ENCODE results near the gene SCN1B.
A peak's percentile ranks its signal among the peaks of the same experiment; 100 is the strongest.
"Not testable (repeated sequence)": the region's sequence is repeated elsewhere in the genome, so short reads cannot be mapped to it uniquely, and the experiment has no call there.

The SCN1B gene

DNA sequence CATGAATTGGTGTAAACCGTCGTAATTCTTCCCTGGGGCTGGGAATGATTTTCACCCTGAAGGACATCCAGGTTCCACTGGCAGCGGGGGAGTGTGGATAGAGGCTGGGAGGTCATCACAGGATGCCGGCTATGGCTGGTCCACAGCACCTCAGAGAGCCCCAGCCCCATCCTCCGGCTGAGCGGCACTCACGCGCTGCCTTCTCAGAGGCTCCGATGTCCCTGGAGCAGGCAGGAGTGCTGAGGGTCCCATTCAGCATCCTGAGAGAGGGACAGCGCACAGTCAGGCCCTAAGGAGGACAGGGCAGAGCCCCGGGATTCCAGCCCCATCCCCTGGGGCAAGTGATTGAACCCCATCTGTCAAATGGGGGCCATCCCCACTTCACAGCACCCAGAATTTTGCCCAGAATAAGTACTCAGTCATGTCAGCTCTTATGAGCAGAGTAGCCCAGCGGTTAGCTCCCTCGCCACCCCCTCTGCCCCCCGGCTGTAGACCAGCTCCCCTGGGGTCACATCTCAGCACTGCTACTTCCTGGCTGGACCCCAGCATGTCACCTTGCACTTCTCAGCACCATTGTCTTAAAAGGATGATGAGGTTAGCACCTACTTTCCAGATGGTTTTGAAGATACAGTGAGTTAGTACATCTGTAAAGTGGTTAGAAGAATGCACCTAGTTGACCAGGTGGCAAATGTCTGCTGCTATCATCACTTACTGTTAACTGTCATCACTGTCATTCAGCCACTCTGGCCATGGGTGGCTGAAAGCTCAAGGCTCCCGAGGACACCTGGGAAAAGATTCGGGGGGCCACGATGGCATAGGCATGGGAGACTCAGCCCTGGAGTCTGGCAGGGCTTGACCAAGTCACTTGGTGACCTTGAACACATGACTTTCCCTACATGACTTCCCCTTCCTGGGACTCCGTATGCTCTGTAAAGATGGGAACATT is 18.3 kb upstream of the SCN1B start:
- Histone ChIP-seq H3K79me2 (ENCODE audit: insufficient read depth, low read length) (no peaks in the 10 kb centered on the region), H3K36me3 (ENCODE audit: low read length) (no peaks in the 10 kb centered on the region), H2AFZ (ENCODE audit: low read depth, low read length, severe bottlenecking) (no peak overlapping the region), H3K9ac (ENCODE audit: low read length) (no peak overlapping the region), H3K9me3 (ENCODE audit: insufficient read depth, low read length) (no peaks in the 10 kb centered on the region), H4K20me1 (ENCODE audit: low read depth, low read length) (no peaks in the 10 kb centered on the region), H3K27me3 (ENCODE audit: low read length) (no peaks in the 10 kb centered on the region), H3K4me2 (ENCODE audit: low read depth, low read length, poor library complexity, severe bottlenecking) (no peak overlapping the region), H3K9me2 (replicated peaks; ENCODE audit: insufficient read depth, low read length) (no peaks in the 10 kb centered on the region), H3F3A (ENCODE audit: insufficient read depth) (no peaks in the 10 kb centered on the region), H3K4me3 (ENCODE audit: insufficient read depth, low read length, poor library complexity, severe bottlenecking) (no peak overlapping the region), H3K27ac (ENCODE audit: low read depth, low read length) (no peak overlapping the region)
- TF ChIP-seq, protein P1, sequence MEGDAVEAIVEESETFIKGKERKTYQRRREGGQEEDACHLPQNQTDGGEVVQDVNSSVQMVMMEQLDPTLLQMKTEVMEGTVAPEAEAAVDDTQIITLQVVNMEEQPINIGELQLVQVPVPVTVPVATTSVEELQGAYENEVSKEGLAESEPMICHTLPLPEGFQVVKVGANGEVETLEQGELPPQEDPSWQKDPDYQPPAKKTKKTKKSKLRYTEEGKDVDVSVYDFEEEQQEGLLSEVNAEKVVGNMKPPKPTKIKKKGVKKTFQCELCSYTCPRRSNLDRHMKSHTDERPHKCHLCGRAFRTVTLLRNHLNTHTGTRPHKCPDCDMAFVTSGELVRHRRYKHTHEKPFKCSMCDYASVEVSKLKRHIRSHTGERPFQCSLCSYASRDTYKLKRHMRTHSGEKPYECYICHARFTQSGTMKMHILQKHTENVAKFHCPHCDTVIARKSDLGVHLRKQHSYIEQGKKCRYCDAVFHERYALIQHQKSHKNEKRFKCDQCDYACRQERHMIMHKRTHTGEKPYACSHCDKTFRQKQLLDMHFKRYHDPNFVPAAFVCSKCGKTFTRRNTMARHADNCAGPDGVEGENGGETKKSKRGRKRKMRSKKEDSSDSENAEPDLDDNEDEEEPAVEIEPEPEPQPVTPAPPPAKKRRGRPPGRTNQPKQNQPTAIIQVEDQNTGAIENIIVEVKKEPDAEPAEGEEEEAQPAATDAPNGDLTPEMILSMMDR (IDR thresholded peaks at IDR 0.05; ENCODE audit: insufficient read depth, low read length, poor library complexity, severe bottlenecking) = no peak
- TF ChIP-seq EZH2phosphoT487 (conservative IDR thresholded peaks at IDR 0.05; ENCODE audit: low read length) = no peak

GRCh38 chr19:35013041-35013819 is 17.0 kb upstream of the SCN1B start:
- Histone ChIP-seq H3K79me2 (ENCODE audit: insufficient read depth, low read length) (no peaks in the 10 kb centered on the region), H3K4me2 (ENCODE audit: low read depth, low read length, poor library complexity, severe bottlenecking) (no peak overlapping the region), H3K36me3 (ENCODE audit: low read length) (no peaks in the 10 kb centered on the region), H3K27ac (ENCODE audit: low read depth, low read length) (no peak overlapping the region), H4K20me1 (ENCODE audit: low read depth, low read length) (no peaks in the 10 kb centered on the region), H2AFZ (ENCODE audit: low read depth, low read length, severe bottlenecking) (no peak overlapping the region), H3K9ac (ENCODE audit: low read length) (no peak overlapping the region), H3F3A (ENCODE audit: insufficient read depth) (no peaks in the 10 kb centered on the region), H3K27me3 (ENCODE audit: low read length) (no peaks in the 10 kb centered on the region), H3K9me2 (replicated peaks; ENCODE audit: insufficient read depth, low read length) (no peaks in the 10 kb centered on the region), H3K4me3 (ENCODE audit: insufficient read depth, low read length, poor library complexity, severe bottlenecking) (no peak overlapping the region), H3K9me3 (ENCODE audit: insufficient read depth, low read length) (no peaks in the 10 kb centered on the region)
- TF ChIP-seq, protein P1 (IDR thresholded peaks at IDR 0.05; ENCODE audit: insufficient read depth, low read length, poor library complexity, severe bottlenecking) = peak; percentile 86
- no peak for TF ChIP-seq EZH2phosphoT487 (conservative IDR thresholded peaks at IDR 0.05; ENCODE audit: low read length)

DNA sequence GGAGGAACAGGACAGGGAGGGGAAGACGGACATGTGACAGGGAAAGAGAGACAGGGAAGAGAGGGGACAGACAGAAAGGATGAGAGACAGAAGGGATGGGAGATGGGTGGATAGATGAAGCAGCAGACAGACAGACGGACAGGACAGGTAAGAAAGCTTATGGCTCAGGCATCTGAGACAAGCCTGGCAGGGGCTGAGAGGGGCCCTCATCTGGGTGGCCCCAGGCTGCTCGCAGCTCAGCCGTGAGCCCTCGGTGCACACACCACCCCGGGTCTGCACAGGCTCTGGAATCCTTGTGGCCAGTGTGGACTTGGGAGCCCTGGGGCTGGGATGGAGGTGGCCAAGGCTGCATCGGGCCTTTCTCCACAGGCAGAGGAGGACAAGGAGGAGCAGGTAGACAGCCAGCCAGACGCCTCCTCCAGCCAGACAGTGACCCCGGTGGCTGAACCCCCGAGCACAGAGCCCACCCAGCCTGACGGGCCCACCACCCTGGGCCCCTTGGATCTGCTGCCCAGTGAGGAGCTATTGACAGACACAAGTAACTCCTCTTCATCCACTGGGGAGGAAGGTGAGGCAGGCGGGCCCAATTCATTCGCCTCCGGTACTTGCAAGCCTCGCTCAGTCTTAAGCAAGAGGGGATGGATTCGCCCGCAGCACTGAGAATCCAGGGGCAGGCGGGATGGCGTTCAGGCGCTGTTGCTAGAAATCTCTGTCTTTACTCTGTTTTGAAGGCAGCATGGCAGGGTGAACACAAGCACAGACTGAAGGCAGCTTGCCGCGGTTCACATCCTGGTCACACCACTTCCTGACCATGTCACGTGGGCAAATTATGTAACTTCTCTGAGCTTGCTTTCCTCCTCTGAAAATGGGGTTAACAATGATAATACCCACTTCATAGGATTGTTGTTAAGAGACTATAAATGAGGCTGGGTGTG is 16.2 kb upstream of the SCN1B start:
- Histone ChIP-seq H3K27me3 (ENCODE audit: low read length) (no peaks in the 10 kb centered on the region), H3K9me2 (replicated peaks; ENCODE audit: insufficient read depth, low read length) (no peaks in the 10 kb centered on the region), H2AFZ (ENCODE audit: low read depth, low read length, severe bottlenecking) (no peak overlapping the region), H3K9me3 (ENCODE audit: insufficient read depth, low read length) (no peaks in the 10 kb centered on the region), H3K4me3 (ENCODE audit: insufficient read depth, low read length, poor library complexity, severe bottlenecking) (no peak overlapping the region), H4K20me1 (ENCODE audit: low read depth, low read length) (no peaks in the 10 kb centered on the region), H3F3A (ENCODE audit: insufficient read depth) (no peaks in the 10 kb centered on the region), H3K36me3 (ENCODE audit: low read length) (no peaks in the 10 kb centered on the region), H3K9ac (ENCODE audit: low read length) (no peak overlapping the region), H3K27ac (ENCODE audit: low read depth, low read length) (no peak overlapping the region), H3K4me2 (ENCODE audit: low read depth, low read length, poor library complexity, severe bottlenecking) (no peak overlapping the region), H3K79me2 (ENCODE audit: insufficient read depth, low read length) (no peaks in the 10 kb centered on the region)
- no peak for TF ChIP-seq EZH2phosphoT487 (conservative IDR thresholded peaks at IDR 0.05; ENCODE audit: low read length)
- TF ChIP-seq, protein P1 (IDR thresholded peaks at IDR 0.05; ENCODE audit: insufficient read depth, low read length, poor library complexity, severe bottlenecking) = no peak

DNA sequence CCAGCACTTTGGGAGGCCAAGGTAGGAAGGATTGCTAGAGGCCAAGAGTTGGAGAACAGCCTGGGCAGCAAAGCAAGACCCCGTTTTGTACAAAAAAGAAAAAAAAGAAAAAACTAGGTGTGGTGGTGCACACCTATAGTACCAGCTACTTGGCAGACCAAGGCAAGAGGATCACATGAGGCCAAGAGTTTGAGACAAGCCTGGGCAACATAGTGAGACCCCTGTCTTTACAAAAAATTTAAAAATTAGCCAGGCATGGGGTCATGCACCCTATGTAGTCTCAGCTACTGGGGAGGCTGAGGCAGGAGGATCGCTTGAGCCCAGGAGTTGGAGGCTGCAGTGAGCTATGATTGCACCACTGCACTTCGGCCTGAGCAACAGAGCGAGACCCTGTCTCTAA is 15.5 kb upstream of the SCN1B start:
- H3K9ac ChIP-seq (ENCODE audit: low read length); H3K9me3 ChIP-seq (ENCODE audit: insufficient read depth, low read length); H3K27ac ChIP-seq (ENCODE audit: low read depth, low read length); H3K4me2 ChIP-seq (ENCODE audit: low read depth, low read length, poor library complexity, severe bottlenecking); H3K9me2 ChIP-seq (replicated peaks; ENCODE audit: insufficient read depth, low read length); H3K27me3 ChIP-seq (ENCODE audit: low read length); H3F3A ChIP-seq (ENCODE audit: insufficient read depth); H3K4me3 ChIP-seq (ENCODE audit: insufficient read depth, low read length, poor library complexity, severe bottlenecking); H4K20me1 ChIP-seq (ENCODE audit: low read depth, low read length); H3K79me2 ChIP-seq (ENCODE audit: insufficient read depth, low read length); H3K36me3 ChIP-seq (ENCODE audit: low read length); H2AFZ ChIP-seq (ENCODE audit: low read depth, low read length, severe bottlenecking): not testable (repeated sequence)
